SU-DHL-6 (cell line): Measurements from ENCODE around the gene TARS1.

Experiments used
- H2AFZ ChIP-seq: fragments of 200-600 bp; sonication (generic); 2 replicates; pipeline ENCODE4 v1.6.1; 2014; ENCODE audit warnings: low read depth, mild to moderate bottlenecking, moderate library complexity, mixed read lengths, antibody characterized with exemption, low read length; ENCODE audit not compliant: severe bottlenecking
- H3F3A ChIP-seq: fragments of 200-600 bp; shearing (Covaris generic); 2 replicates; pipeline ENCODE4 v1.6.0; 2016; ENCODE audit warnings: antibody characterized with exemption, mild to moderate bottlenecking; ENCODE audit not compliant: insufficient read depth
- H3K27ac ChIP-seq: fragments of 200-600 bp; sonication (generic); 2 replicates; pipeline ENCODE4 v1.5.1; 2016; ENCODE audit warnings: low read depth, mild to moderate bottlenecking, low read length, moderate library complexity, mixed read lengths
- H3K27me3 ChIP-seq: fragments of 200-600 bp; sonication (generic), shearing (Covaris generic); 2 replicates; pipeline ENCODE4 v1.6.0; 2014; ENCODE audit warnings: mild to moderate bottlenecking, low read length
- H3K36me3 ChIP-seq: fragments of 200-600 bp; sonication (generic); 2 replicates; pipeline ENCODE4 v1.6.1; 2014; ENCODE audit warnings: mild to moderate bottlenecking, low read length, mixed read lengths
- H3K4me2 ChIP-seq: fragments of 300-600, 200-600 bp; shearing (Covaris generic), sonication (generic); 2 replicates; pipeline ENCODE4 v1.6.0; 2014; ENCODE audit warnings: low read length, low read depth, mild to moderate bottlenecking; ENCODE audit not compliant: poor library complexity, severe bottlenecking
- H3K4me3 ChIP-seq: fragments of 200-600 bp; sonication (generic); 2 replicates; pipeline ENCODE4 v1.5.1; 2014; ENCODE audit warnings: antibody characterized with exemption, low read length, mild to moderate bottlenecking, mixed read lengths; ENCODE audit not compliant: insufficient read depth, poor library complexity, severe bottlenecking
- H3K79me2 ChIP-seq: fragments of 200-600 bp; sonication (generic); 2 replicates; pipeline ENCODE4 v1.6.1; 2014; ENCODE audit warnings: mild to moderate bottlenecking, low read length, moderate library complexity; ENCODE audit not compliant: insufficient read depth
- H3K9ac ChIP-seq: fragments of 200-600 bp; sonication (generic); 2 replicates; pipeline ENCODE4 v1.7.0; 2014; ENCODE audit warnings: mild to moderate bottlenecking, low read length
- H3K9me2 ChIP-seq: fragments of 200-600 bp; sonication (generic); replicated peaks from 2 replicates; pipeline ENCODE4 v1.6.1; 2014; ENCODE audit warnings: low read length; ENCODE audit not compliant: insufficient read depth
- H3K9me3 ChIP-seq: fragments of 200-600 bp; sonication (generic); 2 replicates; pipeline ENCODE4 v1.6.1; 2014; ENCODE audit warnings: low read length, mixed read lengths; ENCODE audit not compliant: insufficient read depth
- H4K20me1 ChIP-seq: fragments of 200-600 bp; sonication (generic); 2 replicates; pipeline ENCODE4 v1.6.1; 2014; ENCODE audit warnings: low read depth, mild to moderate bottlenecking, antibody characterized with exemption, low read length, moderate library complexity, mixed read lengths
- CTCF ChIP-seq: fragments of 200-600 bp; sonication (generic); IDR thresholded peaks from one replicate; pipeline ENCODE4 v1.5.1; 2017; ENCODE audit warnings: antibody characterized with exemption, mild to moderate bottlenecking, low read length, moderate library complexity; ENCODE audit not compliant: insufficient read depth, poor library complexity, severe bottlenecking
- EZH2phosphoT487 ChIP-seq: fragments of 200-600 bp; sonication (generic), shearing (Covaris generic); conservative IDR thresholded peaks from 2 replicates; pipeline ENCODE4 v1.6.1; 2018; ENCODE audit warnings: mild to moderate bottlenecking, antibody characterized with exemption, low read length, moderate library complexity, mixed read lengths

The TARS1 gene

GRCh38 chr5:33477816-33478215 lies 37.1 kb downstream of the TARS1 start:
- Histone ChIP-seq H3K4me3 (no peak overlapping the region), H3K9me2 (no peaks in the 10 kb centered on the region), H4K20me1 (no peaks in the 10 kb centered on the region), H2AFZ (no peak overlapping the region), H3F3A (no peaks in the 10 kb centered on the region), H3K79me2 (no peaks in the 10 kb centered on the region), H3K9ac (no peak overlapping the region), H3K27ac (no peak overlapping the region), H3K36me3 (peaks cover 18% of the 10 kb centered on the region), H3K27me3 (no peaks in the 10 kb centered on the region), H3K4me2 (no peak overlapping the region), H3K9me3 (no peaks in the 10 kb centered on the region)
- no peak for TF ChIP-seq EZH2phosphoT487
- TF ChIP-seq CTCF, result no peak

- no peaks in the 10 kb centered on the region for H3K9me3 ChIP-seq
- no peaks in the 10 kb centered on the region for H3K27me3 ChIP-seq
- H3K9me2 ChIP-seq, result no peaks in the 10 kb centered on the region
- H3K4me3 ChIP-seq, result no peak overlapping the region
- H2AFZ ChIP-seq, result no peak overlapping the region
- peaks cover 9% of the 10 kb centered on the region for H3K36me3 ChIP-seq
- no peak overlapping the region for H3K9ac ChIP-seq
- H3K27ac ChIP-seq, result no peak overlapping the region
- no peaks in the 10 kb centered on the region for H4K20me1 ChIP-seq
- H3F3A ChIP-seq, result no peaks in the 10 kb centered on the region
- H3K79me2 ChIP-seq, result no peaks in the 10 kb centered on the region
- TF ChIP-seq CTCF (no peak), EZH2phosphoT487 (no peak)
- H3K4me2 ChIP-seq, result no peak overlapping the region
These were observed 38.5 kb downstream of the TARS1 start for GRCh38 chr5:33479311-33479710.

GRCh38 chr5:33480876-33481275 lies 40.1 kb downstream of the TARS1 start:
- H3K4me2 ChIP-seq, result no peak overlapping the region
- no peak overlapping the region for H3K9ac ChIP-seq
- TF ChIP-seq EZH2phosphoT487 (no peak), CTCF (no peak)
- H4K20me1 ChIP-seq, result no peaks in the 10 kb centered on the region
- no peak overlapping the region for H2AFZ ChIP-seq
- H3K79me2 ChIP-seq, result no peaks in the 10 kb centered on the region
- H3K9me3 ChIP-seq, result no peaks in the 10 kb centered on the region
- no peaks in the 10 kb centered on the region for H3F3A ChIP-seq
- no peaks in the 10 kb centered on the region for H3K36me3 ChIP-seq
- H3K9me2 ChIP-seq, result no peaks in the 10 kb centered on the region
- H3K27me3 ChIP-seq, result no peaks in the 10 kb centered on the region
- H3K4me3 ChIP-seq, result no peak overlapping the region
- H3K27ac ChIP-seq, result no peak overlapping the region
